Astrocyte of the cerebellum (primary cell): ENCODE data around the gene PHF2.

Experiments used
- DNase-seq: peaks from one replicate; pipeline ENCODE4 v3.0.0-alpha.2; 2011; ENCODE audit warnings: low read depth
- H3K4me3 ChIP-seq: 2 replicates; pipeline ENCODE4 v1.5.1; 2011; ENCODE audit warnings: mild to moderate bottlenecking, low read depth, low read length, moderate library complexity
- CTCF ChIP-seq: IDR thresholded peaks from 2 replicates; pipeline ENCODE4 v1.5.1; 2012; ENCODE audit warnings: low read length, low read depth, moderate library complexity, mild to moderate bottlenecking; ENCODE audit errors: missing control alignments
- in situ Hi-C: cut with HindIII; loops from 2 replicates; pipeline ENCODE4 v1.10.0; 2017; ENCODE audit warnings: low sequenced_read_pairs

Gene PHF2

GRCh38 chr9:93677641-93678136 lies 101.3 kb downstream of the PHF2 start:
- in situ Hi-C loops = no loop called here
- no peak for DNase-seq
- no peak for TF ChIP-seq CTCF
- no peak overlapping the region for H3K4me3 ChIP-seq

DNA sequence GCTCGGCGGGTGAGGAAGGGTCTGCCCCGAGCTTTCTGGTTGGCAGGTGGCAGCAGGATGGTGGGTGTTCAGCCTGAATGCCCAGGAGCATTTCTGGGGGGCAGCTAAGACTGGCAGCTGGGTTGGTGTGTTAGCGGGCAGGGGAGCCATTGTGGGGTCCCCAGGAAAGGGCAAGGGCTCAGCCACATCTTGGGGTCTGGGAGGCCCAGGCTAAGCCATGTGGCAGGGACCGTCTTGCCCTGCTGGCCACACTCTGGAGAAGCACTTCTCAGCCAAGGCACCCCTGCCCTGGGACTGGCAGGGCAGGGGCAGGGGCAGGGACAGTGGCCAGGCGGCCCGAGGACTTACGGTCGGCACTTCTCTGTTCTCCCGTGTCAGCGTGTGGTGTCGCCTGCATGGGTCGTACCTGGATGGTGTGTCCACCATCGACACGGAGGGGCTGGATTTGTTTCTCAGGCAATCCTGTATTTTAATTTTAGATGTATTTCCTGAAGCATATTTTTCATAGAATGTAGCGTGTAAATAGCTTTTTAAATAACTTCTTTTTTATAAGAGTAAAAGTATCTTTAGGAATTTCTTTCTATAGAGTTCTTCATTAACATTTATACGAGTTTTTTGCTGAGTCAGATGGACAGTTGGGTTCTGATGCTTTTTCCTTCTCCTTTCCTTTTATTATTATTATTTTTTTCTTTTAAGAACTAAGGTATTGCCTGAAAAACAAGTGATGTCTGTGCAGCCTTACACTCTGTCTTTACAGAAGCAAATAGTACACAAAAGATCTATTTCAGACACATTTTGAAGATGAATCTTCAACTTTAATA lies 102.0 kb downstream of the PHF2 start:
- no peak for DNase-seq
- no peak for TF ChIP-seq CTCF
- in situ Hi-C loops = no loop called here

DNA sequence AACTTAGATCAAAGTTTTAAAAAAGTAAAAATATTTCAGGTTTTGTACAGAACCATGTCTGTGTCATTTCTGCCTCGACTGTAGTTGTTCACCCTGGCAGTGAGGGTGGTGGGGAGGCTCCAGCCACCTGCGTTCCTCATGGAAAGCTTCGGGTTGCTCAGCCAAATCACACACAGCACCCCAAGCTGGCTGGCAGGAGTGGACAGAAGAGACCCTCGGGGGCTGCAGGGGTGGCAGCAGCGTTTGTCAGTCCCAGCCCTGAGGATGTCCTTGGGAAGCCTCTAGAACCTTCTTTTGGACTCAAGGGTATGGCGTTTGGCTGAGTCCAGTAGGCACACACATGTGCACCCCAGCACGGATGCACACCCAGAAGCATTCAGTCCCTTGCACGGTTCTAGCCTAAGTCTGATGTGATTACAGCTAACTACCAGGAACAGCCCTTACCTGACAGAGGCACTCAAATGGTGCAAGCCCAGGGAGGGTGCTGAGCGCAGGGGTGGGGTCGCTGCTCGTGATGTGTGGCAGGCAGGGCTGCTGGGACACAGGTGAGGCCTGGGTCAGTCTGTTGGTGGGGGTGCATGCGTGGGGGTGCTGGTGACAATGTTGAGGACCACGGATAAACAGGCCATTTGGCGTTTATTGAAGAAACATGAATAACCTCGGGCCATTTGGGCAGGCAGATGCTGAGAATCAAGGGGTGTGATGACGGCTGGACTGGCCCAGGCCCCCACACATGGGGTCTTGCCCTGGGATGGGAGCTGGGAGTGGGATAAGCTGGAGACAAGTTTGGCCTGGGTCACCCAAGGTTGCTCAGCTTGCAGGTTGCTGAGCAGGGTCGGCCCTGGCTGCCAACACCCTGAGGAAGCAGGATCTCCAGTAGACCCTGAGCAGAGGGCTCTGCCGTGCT lies 103.4 kb downstream of the PHF2 start:
- no peak for TF ChIP-seq CTCF
- DNase-seq = no peak
- in situ Hi-C loops = loop anchor here (10.0 kb wide), 1 partner anchor 265 kb away; no protein-coding TSS in a partner anchor
- H3K4me3 ChIP-seq = no peak overlapping the region

More for the DNA sequence above, 102.0 kb downstream of the PHF2 start:
- no peak overlapping the region for H3K4me3 ChIP-seq

- H3K4me3 ChIP-seq = no peak overlapping the region
- DNase-seq = no peak
- in situ Hi-C loops = loop anchor here (10.0 kb wide), 1 partner anchor 264 kb away; no protein-coding TSS in a partner anchor
- TF ChIP-seq CTCF = no peak
Observed at GRCh38 chr9:93680443-93681268, 104.3 kb downstream of the PHF2 start.

DNA sequence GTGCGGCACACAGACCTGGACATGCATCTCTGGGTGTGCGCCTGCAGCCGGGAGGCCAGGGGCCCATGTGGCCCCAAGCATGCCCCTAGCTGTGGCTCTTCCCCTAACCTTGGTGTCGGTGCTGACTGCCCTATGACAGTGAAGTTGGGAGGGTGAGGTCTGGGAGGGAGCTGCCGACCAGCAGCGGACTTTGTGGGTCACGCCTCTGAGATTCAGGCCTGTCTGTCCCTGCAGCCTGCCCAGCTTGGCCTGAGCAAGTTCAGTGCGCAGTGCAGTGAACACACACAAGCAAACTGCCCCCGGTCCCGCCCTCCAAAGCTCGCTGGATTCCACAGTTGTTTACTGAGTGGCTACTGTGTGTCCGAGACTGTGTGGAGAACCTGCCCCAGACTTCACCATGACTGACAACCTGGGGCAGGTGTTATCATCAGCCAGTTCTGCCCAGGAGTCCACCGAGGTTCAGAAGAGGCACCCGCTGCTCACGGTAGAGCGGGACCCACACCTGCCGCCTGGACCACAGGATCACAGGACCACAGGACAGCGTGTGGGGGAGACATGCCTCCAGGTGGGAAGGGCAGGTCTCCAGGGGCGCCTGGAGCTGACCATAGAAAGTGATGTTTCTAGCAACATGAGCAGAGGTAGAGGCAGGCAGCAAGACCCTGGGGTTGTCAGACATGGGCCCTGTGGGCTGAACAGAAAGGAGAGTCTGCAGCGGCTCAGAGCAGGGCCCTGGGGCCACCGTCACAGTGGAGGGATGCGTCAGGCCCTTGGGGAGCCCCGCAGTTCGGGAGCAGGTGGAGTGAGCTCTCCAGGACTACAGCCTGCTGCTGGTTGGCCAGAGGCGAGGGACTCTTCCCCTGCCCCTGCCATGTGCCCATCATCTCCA lies 105.1 kb downstream of the PHF2 start:
- no peak overlapping the region for H3K4me3 ChIP-seq
- in situ Hi-C loops = loop anchor here (10.0 kb wide), 1 partner anchor 263 kb away; no protein-coding TSS in a partner anchor
- TF ChIP-seq CTCF = no peak
- DNase-seq = no peak
